Activated T-cell treated with anti-CD3 and anti-CD28 coated beads, Interleukin-2, amount 50 U/mL, for 1 hour (primary cell): ENCODE measurements around the gene WRNIP1.
"Not testable (repeated sequence)": the region's sequence is repeated elsewhere in the genome, so short reads cannot be mapped to it uniquely, and the experiment has no call there.

ENCODE experiments used
- DNase-seq: peaks from one replicate; pipeline ENCODE4 v3.0.0-alpha.2; 2020

The WRNIP1 gene

DNA sequence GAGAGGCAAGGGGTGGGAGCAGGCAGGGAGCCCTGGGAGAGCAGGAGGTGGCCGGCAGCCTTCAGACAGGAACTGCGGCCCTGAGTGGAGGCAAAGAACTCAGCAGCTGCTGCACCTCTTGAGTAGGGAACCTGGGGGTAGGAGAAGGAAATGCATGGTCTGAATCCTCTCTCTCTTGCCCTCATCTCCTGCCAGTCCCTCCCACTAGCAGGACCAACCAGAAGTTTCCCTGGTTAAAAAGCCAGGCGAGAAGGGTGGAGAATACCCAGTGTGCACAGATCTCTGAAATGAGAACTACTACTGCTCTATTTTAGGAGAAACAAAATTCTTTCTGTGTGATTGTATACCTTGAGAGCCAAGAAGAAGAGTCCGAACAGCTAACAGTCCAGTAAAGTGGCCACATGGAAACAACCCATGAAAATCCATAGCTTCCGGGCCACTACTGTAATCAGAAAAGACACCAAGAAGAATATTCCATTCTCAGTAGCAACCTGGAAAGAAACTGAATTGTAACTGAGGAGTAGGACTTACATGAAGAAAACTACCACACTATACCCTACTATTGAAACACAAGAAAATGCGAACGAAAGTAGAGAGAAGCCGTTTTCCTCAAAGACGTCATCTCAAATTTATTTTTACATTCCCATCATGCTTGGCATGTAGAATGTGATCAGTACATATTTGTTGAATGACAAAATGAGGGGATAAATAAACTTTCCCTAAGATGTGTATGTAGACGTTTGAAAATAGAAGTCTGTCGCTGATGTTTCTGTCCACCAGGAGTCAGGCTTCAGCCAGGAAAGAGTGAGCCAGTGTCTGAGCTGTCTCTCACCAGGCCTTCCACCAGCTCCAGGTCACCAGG is 25.6 kb downstream of the WRNIP1 start:
- no peak for DNase-seq

GRCh38 chr6:2791450-2791974 is 26.3 kb downstream of the WRNIP1 start:
- no peak for DNase-seq

GRCh38 chr6:2792330-2793110 is 27.3 kb downstream of the WRNIP1 start:
- no peak for DNase-seq

GRCh38 chr6:2793534-2794151 is 28.4 kb downstream of the WRNIP1 start:
- no peak for DNase-seq

- DNase-seq, result no peak
These were observed 29.1 kb downstream of the WRNIP1 start for GRCh38 chr6:2794171-2794730.

- no peak for DNase-seq
These were observed 30.0 kb downstream of the WRNIP1 start for GRCh38 chr6:2795162-2795561.

- DNase-seq, result no peak
These were observed 30.8 kb downstream of the WRNIP1 start for GRCh38 chr6:2795956-2796355.

DNA sequence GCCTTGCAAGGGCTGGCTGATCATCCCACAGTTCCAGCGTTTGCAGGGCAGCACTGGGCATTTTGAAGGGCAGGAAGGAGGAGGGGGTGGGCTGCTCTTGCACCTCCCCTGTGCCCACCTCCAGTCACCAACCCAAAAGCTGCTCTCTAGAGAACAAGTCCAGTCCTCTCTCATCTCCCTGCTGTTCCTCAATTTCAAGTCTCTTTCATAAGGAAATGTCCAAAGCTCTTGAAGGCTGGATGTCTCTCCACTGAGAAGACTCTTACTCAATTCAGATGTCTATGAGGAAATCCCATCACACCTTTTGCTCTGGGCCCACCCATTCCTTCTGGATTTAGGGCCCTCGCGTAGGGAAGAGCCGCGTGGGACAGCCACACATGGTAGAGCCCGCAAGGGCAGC is 31.7 kb downstream of the WRNIP1 start:
- DNase-seq, result no peak

- DNase-seq, result no peak
These were observed 32.4 kb downstream of the WRNIP1 start for GRCh38 chr6:2797564-2798031.

- no peak for DNase-seq
These were observed 33.5 kb downstream of the WRNIP1 start for GRCh38 chr6:2798586-2799134.

- no peak for DNase-seq
These were observed 34.8 kb downstream of the WRNIP1 start for GRCh38 chr6:2799936-2800527.

DNA sequence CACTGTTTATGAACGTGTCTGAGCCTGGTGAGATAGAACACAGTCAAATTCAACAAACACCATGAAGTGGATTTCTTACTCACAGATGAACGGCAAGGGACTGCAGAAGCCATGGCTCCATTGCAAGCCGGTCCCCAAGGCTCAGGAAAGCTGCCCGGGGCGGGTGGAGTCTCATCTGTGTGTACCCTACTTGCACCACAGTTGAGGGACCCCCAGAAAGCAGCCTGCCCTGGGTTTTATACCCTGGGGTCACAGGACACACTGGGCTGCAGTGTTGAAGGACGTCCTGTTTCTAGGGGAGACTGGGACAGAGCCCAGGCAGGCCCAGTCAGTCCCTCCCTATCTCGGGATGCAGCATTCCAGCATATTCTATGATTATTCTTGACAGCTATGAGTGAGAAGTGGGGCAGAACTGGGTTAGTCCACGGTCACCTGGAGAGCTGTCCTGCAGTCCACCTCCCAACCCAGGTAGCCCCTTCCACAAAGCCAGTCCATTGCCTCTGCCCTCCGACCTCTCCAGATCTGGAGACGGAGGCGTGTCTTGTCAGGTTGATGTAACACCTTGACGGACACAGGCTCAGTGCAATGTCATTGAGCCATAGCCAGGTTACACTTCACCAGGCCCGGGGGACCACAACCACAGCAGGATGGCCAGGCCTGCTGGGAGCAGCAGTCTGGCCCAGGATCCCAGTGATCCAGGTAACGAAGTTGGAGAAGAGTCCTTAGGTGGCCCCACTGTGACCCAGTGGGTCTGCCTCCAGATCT is 35.5 kb downstream of the WRNIP1 start:
- no peak for DNase-seq

DNA sequence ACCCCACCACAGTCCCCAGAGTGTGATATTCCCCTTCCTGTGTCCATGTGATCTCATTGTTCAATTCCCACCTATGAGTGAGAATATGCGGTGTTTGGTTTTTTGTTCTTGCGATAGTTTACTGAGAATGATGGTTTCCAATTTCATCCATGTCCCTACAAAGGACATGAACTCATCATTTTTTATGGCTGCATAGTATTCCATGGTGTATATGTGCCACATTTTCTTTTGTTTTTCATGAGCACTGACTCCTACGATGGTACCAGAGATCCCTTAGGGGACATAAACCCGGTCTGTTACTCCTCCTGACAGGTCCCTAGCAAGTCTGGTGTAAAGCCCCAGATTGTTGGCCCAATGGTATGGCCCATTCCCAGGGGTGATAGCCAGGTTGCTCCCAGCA is 36.5 kb downstream of the WRNIP1 start:
- not testable (repeated sequence) for DNase-seq

DNA sequence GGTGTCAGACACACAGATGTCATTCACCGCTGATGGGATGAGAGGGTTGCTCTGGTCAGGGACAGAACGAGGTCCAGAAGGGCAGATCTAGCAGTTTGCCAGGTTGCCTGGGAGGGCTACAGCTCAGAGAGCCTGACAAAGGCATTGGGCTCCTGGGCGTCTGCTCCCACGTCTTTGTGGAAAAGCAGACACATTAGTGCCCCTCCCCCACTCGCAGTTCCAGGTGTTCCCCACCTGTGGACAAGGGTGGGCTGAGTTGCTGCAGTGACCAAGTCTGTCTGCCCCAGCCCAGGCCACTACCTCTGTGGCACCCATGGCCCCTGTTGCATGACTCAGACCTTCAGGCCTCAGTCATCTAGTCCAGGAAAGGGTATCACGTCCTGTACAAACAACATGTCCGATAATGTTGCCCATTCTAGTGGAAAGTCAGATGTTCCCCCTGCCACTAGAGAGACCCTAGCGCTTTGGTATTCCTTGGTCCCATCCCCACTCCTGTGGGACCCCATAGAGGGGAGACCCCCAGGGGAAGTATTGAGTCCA is 37.4 kb downstream of the WRNIP1 start:
- no peak for DNase-seq

DNA sequence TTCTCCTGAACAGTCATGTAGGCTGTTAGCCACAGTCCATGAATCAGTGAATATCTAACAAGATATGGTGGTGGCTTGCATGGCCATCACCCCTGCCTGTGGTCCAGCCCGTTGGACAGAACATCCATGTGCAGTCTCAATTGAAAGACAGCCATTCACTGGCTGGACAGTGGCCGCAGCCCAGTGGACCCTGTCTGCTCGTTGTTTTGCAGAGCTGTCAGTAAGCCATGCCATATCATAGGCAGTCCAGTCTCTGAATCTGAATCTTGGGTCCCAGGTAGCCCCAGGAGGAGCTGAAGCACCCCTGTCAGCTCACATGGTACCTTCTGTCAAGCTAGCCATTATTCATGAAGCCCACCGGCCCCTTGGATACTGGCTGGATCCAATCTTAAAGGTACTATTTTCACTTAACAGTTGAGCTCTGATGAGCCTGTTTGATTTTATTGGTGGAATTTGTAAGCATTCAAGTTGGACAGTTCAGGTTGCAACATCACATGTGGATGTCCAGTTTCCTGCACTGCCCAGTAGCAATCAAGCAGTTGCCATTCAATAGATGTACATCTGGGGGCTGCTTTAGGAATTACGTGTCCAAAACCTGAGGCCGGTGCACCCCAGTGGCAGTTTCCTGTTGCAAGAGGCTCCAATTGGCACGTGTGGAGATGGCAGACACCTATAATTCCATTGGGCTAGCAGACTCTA is 38.7 kb downstream of the WRNIP1 start:
- no peak for DNase-seq

DNA sequence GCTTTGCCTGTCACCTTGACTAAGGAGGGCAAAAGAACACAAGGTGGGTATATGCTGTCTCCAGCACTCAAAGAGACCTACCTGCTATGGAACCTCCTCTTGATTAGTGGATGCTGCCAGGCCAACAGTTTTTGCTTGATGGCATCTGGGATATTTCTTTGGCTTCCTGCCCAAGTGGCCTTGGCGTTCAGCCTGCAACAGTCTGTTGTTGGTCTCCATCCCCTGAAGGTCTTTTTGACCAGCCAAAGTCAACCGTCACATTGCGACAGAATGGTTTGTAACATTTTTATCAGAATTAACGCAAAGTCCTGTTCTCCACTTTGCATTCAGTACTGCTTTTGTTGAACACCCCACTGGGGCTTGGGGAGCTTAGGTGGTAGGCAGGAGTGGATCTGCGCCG is 39.3 kb downstream of the WRNIP1 start:
- no peak for DNase-seq

DNA sequence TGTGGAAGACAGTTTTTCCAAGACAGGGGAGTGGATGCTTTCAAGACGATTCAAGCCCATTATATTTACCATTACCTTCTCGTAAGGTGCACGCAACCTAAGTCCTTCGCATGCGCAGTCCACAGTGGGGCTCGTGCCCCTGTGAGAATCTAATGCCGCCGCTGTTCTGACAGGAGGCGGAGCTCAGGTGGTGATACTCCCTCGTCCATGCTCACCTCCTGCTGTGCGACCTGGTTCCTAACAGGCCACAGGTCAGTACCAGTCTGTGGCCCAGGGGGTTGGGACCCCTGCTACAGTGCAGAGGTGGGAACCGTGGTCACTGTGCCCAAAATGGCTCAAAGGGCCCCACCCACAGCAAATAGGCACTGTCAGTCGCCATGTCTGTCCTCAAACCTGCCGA is 39.8 kb downstream of the WRNIP1 start:
- no peak for DNase-seq

- no peak for DNase-seq
These were observed 41.5 kb downstream of the WRNIP1 start for GRCh38 chr6:2806644-2807043.

DNA sequence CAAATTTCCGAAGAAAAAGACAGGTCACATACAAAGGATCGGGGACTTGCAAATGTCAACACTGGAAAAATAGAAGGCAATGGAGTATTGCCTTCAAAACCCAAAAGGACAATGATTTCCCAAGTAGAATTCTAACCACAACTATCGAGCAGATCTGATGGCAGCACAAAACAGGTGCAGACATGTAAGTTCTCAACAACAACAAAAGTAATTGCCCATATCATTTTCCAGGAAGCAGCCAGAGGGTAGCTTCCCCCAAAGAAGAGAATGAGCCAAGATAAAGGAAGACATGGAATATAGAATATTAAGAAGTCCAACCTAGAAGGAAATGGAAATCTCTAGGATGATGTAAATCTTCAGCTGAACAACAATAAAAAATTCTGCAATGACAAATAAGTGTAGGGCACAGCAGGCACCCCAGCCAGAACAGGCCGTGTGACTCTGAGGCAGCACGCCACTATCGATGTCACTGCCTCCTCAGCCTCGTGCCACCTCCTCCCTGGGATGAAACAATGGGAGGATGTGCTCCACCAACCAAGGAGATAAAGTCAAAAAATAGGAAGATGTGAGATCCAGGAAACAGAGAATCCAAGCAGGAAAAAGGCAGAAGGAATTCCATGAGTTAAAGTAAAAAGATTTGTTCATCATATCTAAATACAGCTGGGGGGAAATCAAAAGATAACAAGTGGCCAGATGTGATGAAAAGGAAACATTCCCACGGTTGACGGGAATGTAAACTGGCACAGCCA is 42.3 kb downstream of the WRNIP1 start:
- no peak for DNase-seq

DNA sequence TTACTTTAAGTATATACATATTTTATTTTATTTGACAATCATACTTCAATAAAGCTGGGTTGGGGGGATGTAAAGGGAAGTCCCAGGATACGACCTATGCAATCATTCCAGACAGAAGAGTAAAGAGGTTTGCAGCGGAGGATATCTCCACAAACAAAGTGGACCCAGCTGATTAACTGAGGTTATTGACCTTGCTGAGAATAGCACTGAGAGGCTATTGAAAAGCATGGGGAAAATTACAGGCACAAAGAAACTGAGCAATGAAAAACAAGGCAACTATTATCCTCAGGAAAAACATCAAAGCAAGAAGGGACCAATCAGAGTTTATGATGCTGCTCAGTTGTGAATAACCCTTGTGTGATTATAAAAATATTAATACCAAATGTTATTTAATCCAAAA is 43.8 kb downstream of the WRNIP1 start:
- DNase-seq, result no peak
